SJCRH30 (cell line): ENCODE results near the gene NANOS1. TPM values are rescaled to one million over a fixed set of nuclear protein-coding genes. Genes with fewer than 3 reads are reported as not detected.
A peak's percentile ranks its signal among the peaks of the same experiment; 100 is the strongest.
"Not testable (repeated sequence)": the region's sequence is repeated elsewhere in the genome, so short reads cannot be mapped to it uniquely, and the experiment has no call there.

Experiments
- DNase-seq, 2 experiments: peaks; one replicate each; pipeline ENCODE4 v3.0.0-alpha.2; 2015 to 2020
- H3K27ac ChIP-seq: fragments of 250-450 bp; sonication (Bioruptor Pico); 2 replicates; pipeline ENCODE4 v1.5.1; 2020; ENCODE audit warnings: mild to moderate bottlenecking, moderate library complexity
- H3K27me3 ChIP-seq: fragments of 250-450 bp; sonication (Bioruptor Pico); 2 replicates; pipeline ENCODE4 v1.5.1; 2020; ENCODE audit warnings: mild to moderate bottlenecking, moderate library complexity
- H3K36me3 ChIP-seq: fragments of 250-450 bp; sonication (Bioruptor Pico); 2 replicates; pipeline ENCODE4 v1.5.1; 2020; ENCODE audit warnings: mild to moderate bottlenecking, moderate library complexity
- H3K4me1 ChIP-seq: fragments of 250-450 bp; sonication (Bioruptor Pico); 2 replicates; pipeline ENCODE4 v1.5.1; 2020; ENCODE audit warnings: mild to moderate bottlenecking, moderate library complexity
- H3K4me3 ChIP-seq: fragments of 250-450 bp; sonication (Bioruptor Pico); 2 replicates; pipeline ENCODE4 v1.5.1; 2020; ENCODE audit warnings: mild to moderate bottlenecking, moderate library complexity
- H3K9me3 ChIP-seq: fragments of 250-450 bp; sonication (Bioruptor Pico); replicated peaks from 2 replicates; pipeline ENCODE4 v1.5.1; 2020; ENCODE audit warnings: mild to moderate bottlenecking, moderate library complexity
- total RNA-seq: library from RNA; depleted of rRNA; stranded (reverse); fragments of >200 nt; shearing (Covaris generic); gene quantifications from 2 replicates; pipeline ENCODE4 v1.2.3, GENCODE V29; 2014

NANOS1 gene
- total RNA-seq, 1 experiment from 2014 or later = 59.4 TPM

DNA sequence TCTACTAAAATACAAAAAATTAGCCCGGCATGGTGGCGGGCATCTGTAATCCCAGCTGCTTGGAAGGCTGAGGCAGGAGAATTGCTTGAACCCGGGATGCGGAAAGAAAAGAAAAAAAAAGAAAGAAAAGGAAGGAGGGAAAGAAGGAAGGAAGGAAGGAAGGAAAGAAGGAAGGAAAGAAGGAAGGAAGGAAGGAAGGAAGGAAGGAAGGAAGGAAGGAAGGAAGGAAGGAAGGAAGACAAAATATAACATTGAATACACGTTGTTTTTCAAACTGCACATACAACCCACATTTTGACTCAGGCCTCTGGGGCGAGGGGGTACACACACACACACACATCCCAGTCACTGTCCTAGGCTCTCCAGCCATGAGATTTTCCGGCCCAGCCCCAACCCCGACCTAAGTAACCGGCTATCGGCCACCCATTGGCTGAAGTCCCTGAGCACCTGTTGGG lies 1.0 kb upstream of the NANOS1 start:
- Histone ChIP-seq H3K27ac (peak overlapping the region; percentile 2; the same call in 1 of the 2 replicates), H3K4me1 (peaks cover 37% of the 10 kb centered on the region), H3K36me3 (peaks cover 22% of the 10 kb centered on the region), H3K4me3 (peak overlapping the region; percentile 53)
- not testable (repeated sequence) for DNase-seq, H3K27me3 ChIP-seq, H3K9me3 ChIP-seq

DNA sequence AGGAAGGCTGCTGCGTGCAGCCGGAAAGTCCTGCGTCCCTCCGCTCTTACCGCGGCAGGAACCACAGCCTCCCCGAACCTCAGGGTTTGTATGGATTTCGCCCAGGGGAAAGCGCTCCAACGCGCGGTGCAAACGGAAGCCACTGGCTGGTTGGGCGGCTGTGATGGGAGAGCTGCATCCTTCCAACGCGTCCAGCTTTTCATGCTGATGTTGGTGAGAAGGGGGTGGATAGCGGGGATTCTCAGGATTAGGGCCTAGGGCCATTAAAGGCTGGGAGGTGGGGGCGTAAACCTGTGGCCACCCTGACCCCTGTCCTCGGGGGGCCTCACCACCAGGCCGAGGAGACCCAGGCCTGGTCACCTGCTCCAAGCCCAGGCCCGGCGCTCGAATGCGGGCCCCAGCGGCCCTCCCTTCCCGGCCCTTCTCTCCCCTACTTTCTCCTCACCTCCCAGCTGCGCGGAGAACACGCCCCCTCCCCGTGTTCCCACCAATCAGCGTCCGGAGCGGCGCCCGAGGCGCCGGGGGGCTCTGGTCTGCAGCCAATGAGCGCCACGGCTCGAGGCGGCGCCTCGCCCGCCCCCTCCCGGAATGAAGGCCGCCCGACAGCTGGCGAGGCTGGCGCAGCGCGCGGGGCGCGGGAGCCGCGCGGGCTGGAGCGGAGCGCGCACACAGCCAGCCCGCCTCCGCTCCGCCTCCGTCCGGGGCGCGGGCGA lies 458 bp upstream of the NANOS1 start:
- Histone ChIP-seq H3K36me3 (peaks cover 25% of the 10 kb centered on the region), H3K4me3 (peak overlapping the region; percentile 53), H3K9me3 (no peaks in the 10 kb centered on the region), H3K27me3 (no peaks in the 10 kb centered on the region), H3K4me1 (peaks cover 31% of the 10 kb centered on the region), H3K27ac (peak overlapping the region; percentile 2; the same call in 1 of the 2 replicates)
- peak; percentile 96 for DNase-seq

DNA sequence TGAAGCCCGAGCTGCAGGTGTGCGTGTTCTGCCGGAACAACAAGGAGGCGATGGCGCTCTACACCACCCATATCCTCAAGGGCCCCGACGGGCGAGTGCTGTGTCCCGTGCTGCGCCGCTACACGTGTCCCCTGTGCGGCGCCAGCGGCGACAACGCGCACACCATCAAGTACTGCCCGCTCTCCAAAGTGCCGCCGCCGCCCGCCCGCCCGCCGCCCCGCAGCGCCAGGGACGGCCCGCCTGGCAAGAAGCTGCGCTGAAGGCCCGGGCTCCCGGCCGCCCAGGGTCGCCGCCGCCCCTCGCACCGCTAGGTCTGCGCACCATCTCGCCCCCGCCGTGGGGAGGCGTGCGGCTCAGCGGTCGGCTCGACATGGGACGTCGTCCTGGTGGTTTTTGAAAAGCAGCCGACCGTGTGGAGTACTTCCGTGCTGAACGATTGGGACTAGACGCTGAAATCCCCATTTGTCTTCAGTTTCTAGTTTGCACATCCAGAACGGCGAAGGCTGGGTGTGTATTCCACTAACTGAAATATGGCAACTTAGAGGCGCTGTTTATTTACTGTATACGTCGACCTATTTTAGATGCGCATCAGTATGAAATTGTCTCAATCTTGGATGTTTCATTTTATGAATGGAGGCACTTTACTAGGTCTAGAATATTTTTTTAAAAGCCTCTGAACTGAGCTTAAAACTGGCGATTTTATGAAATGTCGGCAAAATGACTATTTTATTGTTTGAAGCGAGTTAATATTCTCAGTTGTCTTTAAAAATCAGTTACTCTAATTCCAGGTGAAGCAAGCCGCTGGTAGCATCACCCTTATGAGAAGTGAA lies 1.1 kb downstream of the NANOS1 start:
- peak overlapping the region; percentile 90 for H3K4me3 ChIP-seq
- peaks cover 35% of the 10 kb centered on the region for H3K36me3 ChIP-seq
- H3K27me3 ChIP-seq = no peaks in the 10 kb centered on the region
- no peaks in the 10 kb centered on the region for H3K9me3 ChIP-seq
- H3K27ac ChIP-seq = peak overlapping the region; percentile 47
- peaks cover 24% of the 10 kb centered on the region for H3K4me1 ChIP-seq
- peak; percentile 66 to 73 for DNase-seq

DNA sequence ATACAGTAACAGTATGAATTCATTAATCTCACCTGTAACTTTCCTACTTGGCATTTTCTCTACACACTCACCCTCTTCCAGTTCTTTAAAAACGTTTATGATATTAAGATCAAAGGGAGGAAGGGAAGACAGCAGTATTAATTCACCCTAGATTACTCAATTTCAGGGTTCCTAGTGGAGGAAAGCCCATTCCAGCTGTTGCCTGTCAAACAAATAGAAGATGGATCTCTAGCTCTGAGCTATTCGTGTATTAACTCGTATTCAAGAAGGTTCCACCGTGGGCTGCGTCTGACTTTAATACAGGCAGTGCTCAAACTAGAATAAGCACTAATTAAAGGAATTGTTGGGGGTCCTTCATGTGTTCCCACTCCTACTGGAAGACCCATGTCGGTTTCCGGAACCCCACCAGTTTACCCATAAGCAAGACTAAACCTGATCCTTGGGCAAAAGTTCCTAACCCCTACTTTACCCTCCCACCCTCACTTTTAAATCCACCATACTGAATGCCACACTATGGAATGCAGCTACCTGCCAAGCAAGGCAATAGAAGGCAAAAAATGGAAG lies 2.1 kb downstream of the NANOS1 start:
- peak; percentile 46 to 77 for DNase-seq
- Histone ChIP-seq H3K4me1 (peaks cover 21% of the 10 kb centered on the region), H3K4me3 (peak overlapping the region; percentile 90), H3K9me3 (no peaks in the 10 kb centered on the region), H3K27ac (peak overlapping the region; percentile 47), H3K36me3 (peaks cover 44% of the 10 kb centered on the region), H3K27me3 (no peaks in the 10 kb centered on the region)

DNA sequence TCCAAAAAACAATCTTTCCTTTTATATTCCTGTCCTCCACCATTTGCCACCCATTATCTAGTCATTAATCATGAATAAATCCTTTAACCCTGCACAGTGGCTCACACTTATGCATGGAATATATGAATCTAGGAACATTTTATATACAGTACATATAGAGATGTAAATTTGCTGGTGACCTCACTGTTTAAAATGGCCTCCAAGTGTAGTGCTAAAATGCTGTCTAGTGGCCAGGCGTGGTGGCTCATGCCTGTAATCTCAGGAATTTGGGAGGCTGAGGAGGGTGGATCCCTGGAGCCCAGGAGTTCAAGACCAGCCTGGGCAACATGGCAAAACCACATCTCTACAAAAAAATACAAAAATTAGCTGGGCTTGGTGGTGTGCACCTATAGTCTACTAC lies 9.6 kb downstream of the NANOS1 start:
- no peak overlapping the region for H3K27ac ChIP-seq
- no peak overlapping the region for H3K4me3 ChIP-seq
- H3K9me3 ChIP-seq = no peaks in the 10 kb centered on the region
- peaks cover 87% of the 10 kb centered on the region for H3K36me3 ChIP-seq
- no peak for DNase-seq
- H3K4me1 ChIP-seq = no peaks in the 10 kb centered on the region
- H3K27me3 ChIP-seq = no peaks in the 10 kb centered on the region

DNA sequence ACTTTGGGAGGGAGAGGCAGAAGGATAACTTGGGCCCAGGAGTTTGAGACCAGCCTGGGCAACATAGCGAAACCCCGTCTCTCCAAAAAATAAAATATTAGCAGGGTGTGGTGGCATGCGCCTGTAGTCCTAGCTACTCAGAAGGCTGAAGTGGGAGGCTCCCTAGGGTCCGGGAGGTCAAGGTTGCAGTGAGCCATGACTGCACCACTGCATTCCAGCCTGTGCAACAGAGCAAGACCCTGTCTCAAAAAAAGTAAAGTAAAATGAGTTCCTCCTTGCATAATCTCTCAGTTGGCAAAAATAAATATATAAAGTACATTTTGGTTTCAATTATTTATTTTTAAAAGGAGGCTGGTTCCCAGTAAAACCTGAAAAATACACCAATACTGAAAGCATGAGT lies 11.8 kb downstream of the NANOS1 start:
- no peaks in the 10 kb centered on the region for H3K27me3 ChIP-seq
- no peaks in the 10 kb centered on the region for H3K4me1 ChIP-seq
- H3K36me3 ChIP-seq = peaks cover 91% of the 10 kb centered on the region
- H3K4me3 ChIP-seq = no peak overlapping the region
- H3K27ac ChIP-seq = no peak overlapping the region
- DNase-seq = no peak
- no peaks in the 10 kb centered on the region for H3K9me3 ChIP-seq

DNA sequence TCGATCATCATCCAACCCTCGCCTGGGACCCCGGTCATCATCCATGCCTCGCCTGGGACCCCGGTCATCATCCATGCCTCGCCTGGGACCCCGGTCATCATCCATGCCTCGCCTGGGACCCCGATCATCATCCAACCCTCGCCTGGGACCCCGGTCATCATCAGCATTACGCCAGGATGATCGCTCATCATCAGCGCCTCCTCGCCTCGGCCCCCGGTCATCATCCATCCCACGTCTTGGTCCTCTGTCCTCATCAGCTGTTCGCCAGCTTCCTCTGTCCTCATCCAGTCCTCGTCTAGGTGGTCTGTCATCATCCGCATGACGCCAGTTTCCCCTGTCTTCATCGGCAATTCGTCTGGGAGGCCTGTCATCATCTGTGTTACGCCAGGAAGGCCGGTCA lies 12.7 kb downstream of the NANOS1 start:
- Histone ChIP-seq H3K27me3 (no peaks in the 10 kb centered on the region), H3K4me1 (no peaks in the 10 kb centered on the region), H3K4me3 (no peak overlapping the region), H3K36me3 (peaks cover 90% of the 10 kb centered on the region), H3K9me3 (no peaks in the 10 kb centered on the region), H3K27ac (no peak overlapping the region)
- DNase-seq = no peak

DNA sequence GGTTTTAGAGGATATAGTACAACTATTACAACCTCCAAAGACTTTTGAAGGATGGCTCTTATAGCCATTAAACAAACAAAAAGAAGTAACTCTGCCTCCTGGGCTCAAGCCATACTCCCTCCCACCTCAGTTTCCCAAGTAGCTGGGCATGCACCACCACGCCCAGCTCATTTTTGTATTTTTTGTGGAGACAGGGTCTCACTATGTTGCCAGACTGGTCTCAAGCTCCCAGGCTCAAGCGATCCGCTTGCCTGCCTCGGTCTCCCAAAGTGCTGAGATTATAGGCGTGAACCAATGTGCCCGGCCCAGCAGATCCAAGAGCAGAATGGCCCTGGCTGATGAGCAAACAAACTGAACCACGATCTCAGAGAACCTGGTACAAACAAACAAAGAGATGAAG lies 16.0 kb downstream of the NANOS1 start:
- H3K4me1 ChIP-seq = no peaks in the 10 kb centered on the region
- H3K4me3 ChIP-seq = no peak overlapping the region
- peaks cover 92% of the 10 kb centered on the region for H3K36me3 ChIP-seq
- no peaks in the 10 kb centered on the region for H3K9me3 ChIP-seq
- H3K27me3 ChIP-seq = no peaks in the 10 kb centered on the region
- DNase-seq = no peak
- H3K27ac ChIP-seq = no peak overlapping the region

DNA sequence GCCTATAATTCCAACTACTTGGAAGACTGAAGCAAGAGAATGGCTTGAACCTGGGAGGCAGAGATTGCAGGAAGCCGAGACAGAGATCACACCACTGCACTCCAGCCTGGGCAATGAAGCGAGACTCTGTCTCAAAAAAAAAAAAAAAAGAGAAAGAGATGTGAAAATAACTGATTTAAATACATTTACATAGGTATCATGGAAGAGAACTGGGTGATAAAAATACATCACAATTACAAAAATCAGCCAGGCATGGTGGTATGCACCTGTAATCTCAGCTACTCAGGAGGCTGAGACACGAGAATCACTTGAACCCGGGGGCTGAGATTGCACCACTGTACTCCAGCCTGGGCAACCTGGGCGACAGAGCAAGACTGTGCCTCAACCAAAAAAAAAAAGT lies 19.8 kb downstream of the NANOS1 start:
- DNase-seq = no peak
- Histone ChIP-seq H3K27ac (no peak overlapping the region), H3K36me3 (peaks cover 97% of the 10 kb centered on the region), H3K9me3 (no peaks in the 10 kb centered on the region), H3K4me3 (no peak overlapping the region), H3K27me3 (no peaks in the 10 kb centered on the region), H3K4me1 (no peaks in the 10 kb centered on the region)

DNA sequence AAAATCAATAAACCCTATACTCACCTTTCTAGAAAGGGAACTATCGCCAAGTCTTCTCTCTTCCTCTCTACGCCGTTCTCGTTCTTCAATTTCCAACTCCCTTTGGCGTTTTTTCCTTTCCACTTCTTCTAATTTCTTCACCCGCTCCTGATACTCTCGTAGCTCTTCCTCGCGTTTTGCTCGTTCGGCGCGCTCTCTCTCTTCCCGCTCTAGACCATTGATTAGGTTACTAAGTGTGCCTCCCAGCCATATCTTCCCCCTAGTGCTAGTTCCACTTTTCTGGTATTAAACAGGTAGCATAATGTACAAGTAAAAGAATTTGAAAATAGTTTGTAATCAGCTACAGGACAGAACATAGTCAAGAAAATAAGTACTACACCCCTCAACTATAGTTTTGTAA lies 20.3 kb downstream of the NANOS1 start:
- no peaks in the 10 kb centered on the region for H3K4me1 ChIP-seq
- H3K4me3 ChIP-seq = no peak overlapping the region
- no peaks in the 10 kb centered on the region for H3K9me3 ChIP-seq
- H3K27me3 ChIP-seq = no peaks in the 10 kb centered on the region
- no peak for DNase-seq
- no peak overlapping the region for H3K27ac ChIP-seq
- peaks cover 98% of the 10 kb centered on the region for H3K36me3 ChIP-seq

DNA sequence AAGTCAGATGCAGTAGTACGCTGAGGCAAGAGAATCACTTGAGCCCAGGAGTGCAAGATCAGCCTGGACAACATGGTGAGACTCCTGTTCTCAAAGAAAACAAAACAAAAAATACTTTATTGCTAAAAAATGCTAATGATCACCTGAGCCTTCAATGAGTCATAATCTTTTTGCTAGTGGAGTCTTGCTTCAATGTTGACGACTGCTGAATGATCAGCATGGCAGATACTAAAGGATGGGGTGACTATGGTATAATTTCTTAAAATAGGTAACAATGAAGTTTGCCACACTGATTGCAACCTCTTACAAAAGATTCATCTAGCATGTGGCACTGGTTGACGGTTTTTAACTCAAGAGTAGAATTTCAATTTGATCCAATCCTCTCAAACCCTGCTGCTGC lies 22.3 kb downstream of the NANOS1 start:
- no peaks in the 10 kb centered on the region for H3K9me3 ChIP-seq

DNA sequence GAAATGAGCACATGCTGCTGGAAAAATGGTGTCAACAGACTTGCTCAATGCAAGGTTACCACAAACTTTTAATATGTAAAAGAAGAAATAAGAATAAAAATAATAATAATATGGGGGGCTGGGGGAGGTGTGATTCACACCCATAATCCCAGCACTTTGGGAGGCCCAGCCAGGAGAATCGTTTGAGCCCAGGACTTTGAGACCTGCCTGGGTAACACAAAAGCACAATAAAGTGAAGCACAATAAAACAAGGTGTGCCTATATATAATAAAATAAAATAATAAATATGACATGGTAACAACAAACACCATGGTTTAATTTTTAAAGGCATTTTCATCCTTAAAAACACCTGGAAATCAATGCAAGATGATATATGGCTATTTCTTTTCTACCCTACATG lies 26.0 kb downstream of the NANOS1 start:
- Histone ChIP-seq H3K27me3 (no peaks in the 10 kb centered on the region), H3K4me3 (no peak overlapping the region), H3K36me3 (peaks cover 100% of the 10 kb centered on the region), H3K4me1 (no peaks in the 10 kb centered on the region), H3K27ac (no peak overlapping the region), H3K9me3 (no peaks in the 10 kb centered on the region)
- no peak for DNase-seq

More for the DNA sequence above, 22.3 kb downstream of the NANOS1 start:
- H3K36me3 ChIP-seq = peaks cover 100% of the 10 kb centered on the region
- no peak overlapping the region for H3K4me3 ChIP-seq
- no peak overlapping the region for H3K27ac ChIP-seq
- no peak for DNase-seq
- no peaks in the 10 kb centered on the region for H3K4me1 ChIP-seq
- H3K27me3 ChIP-seq = no peaks in the 10 kb centered on the region

DNA sequence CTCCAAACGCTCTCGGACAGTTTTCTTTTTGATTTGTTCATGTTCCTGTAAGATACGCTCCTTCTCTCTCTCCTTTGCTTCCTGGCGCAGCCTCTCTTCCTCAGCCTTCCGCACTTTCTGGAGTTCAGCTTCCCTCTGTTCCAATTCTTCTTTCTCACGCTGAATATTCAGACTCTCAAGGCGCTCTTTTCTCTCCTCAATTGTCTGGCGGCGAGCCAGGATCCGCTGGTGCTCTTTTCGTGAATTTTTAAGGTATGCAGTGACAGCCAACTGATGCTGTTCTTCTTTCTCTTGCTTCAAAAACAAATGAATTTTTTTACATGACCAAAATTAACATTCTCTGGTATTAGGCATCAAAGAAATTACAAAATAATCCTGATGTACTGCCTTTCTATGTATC lies 28.5 kb downstream of the NANOS1 start:
- DNase-seq = no peak
- Histone ChIP-seq H3K27me3 (no peaks in the 10 kb centered on the region), H3K27ac (no peak overlapping the region), H3K9me3 (no peaks in the 10 kb centered on the region), H3K4me1 (0 out of 2 replicates have a peak, but pooled peaks cover 2% of the 10 kb centered on the region), H3K4me3 (no peak overlapping the region), H3K36me3 (peaks cover 98% of the 10 kb centered on the region)

DNA sequence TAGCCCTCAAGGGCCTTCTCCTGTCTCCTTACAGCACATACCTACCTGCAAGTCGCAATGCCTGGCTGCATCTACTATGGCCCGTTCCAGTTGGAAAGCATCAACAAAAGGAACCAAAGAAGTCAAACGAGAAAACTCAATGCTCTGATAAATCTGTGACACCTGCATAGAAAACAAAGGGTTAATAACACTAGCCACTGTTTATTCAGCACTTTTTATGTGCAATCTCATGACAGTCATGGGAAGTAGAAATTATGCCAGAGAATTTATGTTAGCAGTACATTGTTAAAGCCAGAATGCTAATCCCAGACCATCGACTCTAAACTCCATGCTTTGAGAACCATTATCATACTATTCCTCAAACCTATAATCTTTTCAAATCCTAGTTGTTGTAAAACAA lies 30.0 kb downstream of the NANOS1 start:
- H3K27ac ChIP-seq = no peak overlapping the region
- H3K36me3 ChIP-seq = peaks cover 97% of the 10 kb centered on the region

DNA sequence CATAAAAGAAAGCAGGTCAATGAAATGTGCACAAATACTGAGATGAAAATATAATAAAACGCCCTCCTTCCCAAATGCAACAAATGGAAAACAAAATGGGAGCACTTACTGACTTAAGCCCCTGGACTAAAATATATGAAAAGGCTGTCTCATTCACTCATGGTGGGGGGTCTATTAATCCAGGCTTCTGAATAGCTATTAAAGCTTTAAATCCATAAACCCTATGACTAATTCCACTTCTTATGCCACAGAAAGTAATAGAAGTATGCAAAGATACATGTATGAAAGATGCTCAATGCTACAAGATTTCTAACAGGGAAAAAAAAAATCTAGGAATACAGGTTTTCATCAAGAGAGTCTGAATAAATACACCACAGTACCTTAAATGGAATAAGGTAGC lies 30.6 kb downstream of the NANOS1 start:
- Histone ChIP-seq H3K4me1 (0 out of 2 replicates have a peak, but pooled peaks cover 2% of the 10 kb centered on the region), H3K27me3 (no peaks in the 10 kb centered on the region), H3K9me3 (no peaks in the 10 kb centered on the region), H3K4me3 (no peak overlapping the region), H3K36me3 (peaks cover 97% of the 10 kb centered on the region), H3K27ac (no peak overlapping the region)
- DNase-seq = no peak

More for the DNA sequence above, 30.0 kb downstream of the NANOS1 start:
- Histone ChIP-seq H3K4me1 (0 out of 2 replicates have a peak, but pooled peaks cover 2% of the 10 kb centered on the region), H3K9me3 (no peaks in the 10 kb centered on the region), H3K4me3 (no peak overlapping the region), H3K27me3 (no peaks in the 10 kb centered on the region)
- no peak for DNase-seq
